ENCODE measurements around the gene CYP27C1. TPM values are rescaled to one million over a fixed set of nuclear protein-coding genes. Genes with fewer than 3 reads are reported as not detected.
A peak's percentile ranks its signal among the peaks of the same experiment; 100 is the strongest.

CYP27C1 gene
- total RNA-seq, 1 experiment from 2014 or later, result 0.11 TPM

GRCh38 chr2:127158614-127159290 is 61.3 kb downstream of the CYP27C1 start:
- intact Hi-C loops (cut with micrococcal nuclease; ENCODE audit: unreplicated experiment), result loop anchor here (5.0 kb wide), 1 partner anchor 91 kb away; no protein-coding TSS in a partner anchor
- BruUV-seq (replicated peaks), result no TSS peak
- Mint-ChIP-seq H3K27ac (ENCODE audit: unreplicated experiment) (no peak overlapping the region), H3K36me3 (ENCODE audit: insufficient read depth, unreplicated experiment) (no peaks in the 10 kb centered on the region), H3K27me3 (ENCODE audit: insufficient read depth, unreplicated experiment) (no peaks in the 10 kb centered on the region), H3K4me3 (ENCODE audit: unreplicated experiment) (no peak overlapping the region), H3K4me1 (ENCODE audit: low read depth, unreplicated experiment) (peaks cover 34% of the 10 kb centered on the region), H3K9me3 (ENCODE audit: unreplicated experiment) (no peaks in the 10 kb centered on the region)
- no peak for TF ChIP-seq CTCF (IDR thresholded peaks at IDR 0.05; ENCODE audit: insufficient read depth in 1 of 2, low read depth in 1 of 2, low read length in 1 of 2, severe bottlenecking in 1 of 2, unreplicated experiment in 1 of 2)
- ChIA-PET CTCF (interaction anchor here (0.6 kb wide), 1 partner anchor 21 kb away, joined by 3 read pairs; no protein-coding TSS in a partner anchor), POLR2A (no interaction called here)
- no peak overlapping the region for H3K4me3 ChIP-seq (ENCODE audit: low read depth, low read length)
- no peaks in the 10 kb centered on the region for H3K36me3 ChIP-seq (ENCODE audit: control insufficient read depth, insufficient read depth, low read length)
- DNase-seq, result no peak
- H3K9me3 ChIP-seq, result no peaks in the 10 kb centered on the region; the same call in 1 of the 2 replicates
- H3K27me3 ChIP-seq (replicated peaks; ENCODE audit: control insufficient read depth, insufficient read depth, low read length), result no peaks in the 10 kb centered on the region
- peaks cover 47% of the 10 kb centered on the region for H3K4me1 ChIP-seq

DNA sequence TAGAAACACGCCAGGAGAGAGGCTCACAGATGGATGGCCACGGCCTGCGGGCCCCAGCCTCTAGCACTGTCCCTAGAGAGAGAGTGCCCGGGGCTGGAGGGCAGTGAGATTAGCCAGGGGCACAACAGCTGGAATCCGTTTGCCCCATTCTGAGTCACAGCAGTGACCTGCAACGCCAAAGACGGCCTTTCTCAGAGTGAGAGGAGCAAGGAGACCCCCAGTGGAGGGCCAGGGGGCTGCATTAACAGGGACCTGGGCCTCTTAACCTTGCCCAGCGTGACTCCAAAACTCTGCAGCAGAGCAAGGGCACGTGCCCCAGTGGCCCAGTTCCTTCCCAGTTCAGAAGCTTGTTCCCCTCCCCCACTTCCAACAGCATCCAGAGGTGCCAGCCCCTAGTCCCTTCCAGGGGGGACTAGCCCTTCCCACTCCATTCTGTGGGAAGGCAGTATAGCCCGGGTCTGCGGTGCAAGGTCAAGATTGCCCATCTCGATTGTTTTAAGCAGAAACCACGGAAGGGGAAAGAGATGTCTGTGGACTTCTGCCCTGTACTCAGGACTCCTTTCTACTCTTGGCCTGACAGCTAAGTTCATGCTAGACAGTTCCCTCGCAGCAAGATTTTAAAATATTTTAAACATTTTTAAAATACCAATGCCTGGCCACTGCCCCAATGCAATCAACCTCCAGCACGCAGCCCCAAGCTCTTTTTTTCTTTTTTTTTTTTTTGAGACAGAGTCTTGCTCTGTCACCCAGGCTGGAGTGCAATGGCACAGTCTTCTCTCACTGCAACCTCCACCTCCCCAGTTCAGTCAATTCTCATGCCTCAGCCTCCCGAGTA is 62.2 kb downstream of the CYP27C1 start:
- BruUV-seq (replicated peaks), result no TSS peak
- no peaks in the 10 kb centered on the region for H3K36me3 Mint-ChIP-seq (ENCODE audit: insufficient read depth, unreplicated experiment)
- ChIA-PET CTCF (interaction anchor here (0.8 to 1.3 kb wide), 3 partner anchors 18 to 39 kb away, joined by 3 to 6 read pairs (median 4); no protein-coding TSS in a partner anchor), POLR2A (interaction anchor here (0.6 kb wide), 1 partner anchor 48 kb away, joined by 3 read pairs; no protein-coding TSS in a partner anchor)
- no peaks in the 10 kb centered on the region for H3K27me3 Mint-ChIP-seq (ENCODE audit: insufficient read depth, unreplicated experiment)
- no peak overlapping the region for H3K4me3 Mint-ChIP-seq (ENCODE audit: unreplicated experiment)
- H3K4me1 Mint-ChIP-seq (ENCODE audit: low read depth, unreplicated experiment), result peaks cover 30% of the 10 kb centered on the region
- H3K9me3 Mint-ChIP-seq (ENCODE audit: unreplicated experiment), result no peaks in the 10 kb centered on the region
- peak overlapping the region; percentile 70 for H3K27ac Mint-ChIP-seq (ENCODE audit: unreplicated experiment)
- peak; percentile 41 to 44 for TF ChIP-seq CTCF (IDR thresholded peaks at IDR 0.05; ENCODE audit: insufficient read depth in 1 of 2, low read depth in 1 of 2, low read length in 1 of 2, severe bottlenecking in 1 of 2, unreplicated experiment in 1 of 2)
- intact Hi-C loops (cut with micrococcal nuclease; ENCODE audit: unreplicated experiment), result loop anchor here (2.0 to 5.0 kb wide), 2 partner anchors 51 to 91 kb away; partner anchors contain the start of gene BIN1
- peak in 1 of 2 experiments; percentile 60 for DNase-seq
- H3K36me3 ChIP-seq (ENCODE audit: control insufficient read depth, insufficient read depth, low read length), result no peaks in the 10 kb centered on the region
- no peaks in the 10 kb centered on the region for H3K27me3 ChIP-seq (replicated peaks; ENCODE audit: control insufficient read depth, insufficient read depth, low read length)
- H3K4me3 ChIP-seq (ENCODE audit: low read depth, low read length), result no peak overlapping the region
- H3K9me3 ChIP-seq, result no peaks in the 10 kb centered on the region; the same call in 1 of the 2 replicates
- peaks cover 38% of the 10 kb centered on the region for H3K4me1 ChIP-seq

- no peaks in the 10 kb centered on the region for H3K27me3 ChIP-seq (replicated peaks; ENCODE audit: control insufficient read depth, insufficient read depth, low read length)
- Mint-ChIP-seq H3K4me3 (ENCODE audit: unreplicated experiment) (no peak overlapping the region), H3K4me1 (ENCODE audit: low read depth, unreplicated experiment) (peaks cover 30% of the 10 kb centered on the region), H3K27ac (ENCODE audit: unreplicated experiment) (no peak overlapping the region), H3K9me3 (ENCODE audit: unreplicated experiment) (no peaks in the 10 kb centered on the region), H3K27me3 (ENCODE audit: insufficient read depth, unreplicated experiment) (no peaks in the 10 kb centered on the region), H3K36me3 (ENCODE audit: insufficient read depth, unreplicated experiment) (no peaks in the 10 kb centered on the region)
- intact Hi-C loops (cut with micrococcal nuclease; ENCODE audit: unreplicated experiment), result loop anchor here (2.0 to 5.0 kb wide), 2 partner anchors 50 to 90 kb away; partner anchors contain the start of gene BIN1
- H3K9me3 ChIP-seq, result no peaks in the 10 kb centered on the region; the same call in 1 of the 2 replicates
- DNase-seq, result no peak
- CTCF ChIA-PET, result interaction anchor here (0.8 to 1.3 kb wide), 3 partner anchors 19 to 40 kb away, joined by 3 to 6 read pairs (median 4); no protein-coding TSS in a partner anchor
- H3K36me3 ChIP-seq (ENCODE audit: control insufficient read depth, insufficient read depth, low read length), result no peaks in the 10 kb centered on the region
- BruUV-seq (replicated peaks), result no TSS peak
- POLR2A ChIA-PET, result no interaction called here
- no peak for TF ChIP-seq CTCF (IDR thresholded peaks at IDR 0.05; ENCODE audit: insufficient read depth in 1 of 2, low read depth in 1 of 2, low read length in 1 of 2, severe bottlenecking in 1 of 2, unreplicated experiment in 1 of 2)
- peaks cover 30% of the 10 kb centered on the region for H3K4me1 ChIP-seq
- no peak overlapping the region for H3K4me3 ChIP-seq (ENCODE audit: low read depth, low read length)
These were observed 63.0 kb downstream of the CYP27C1 start for GRCh38 chr2:127157114-127157513.

All from Caco-2 (cell line).